Fibroblast of upper back skin (primary cell): Measurements from ENCODE around the gene UQCRC1.

Experiments used
- DNase-seq: peaks from one replicate; pipeline ENCODE4 v3.0.0-alpha.2; 2013

The UQCRC1 gene

DNA sequence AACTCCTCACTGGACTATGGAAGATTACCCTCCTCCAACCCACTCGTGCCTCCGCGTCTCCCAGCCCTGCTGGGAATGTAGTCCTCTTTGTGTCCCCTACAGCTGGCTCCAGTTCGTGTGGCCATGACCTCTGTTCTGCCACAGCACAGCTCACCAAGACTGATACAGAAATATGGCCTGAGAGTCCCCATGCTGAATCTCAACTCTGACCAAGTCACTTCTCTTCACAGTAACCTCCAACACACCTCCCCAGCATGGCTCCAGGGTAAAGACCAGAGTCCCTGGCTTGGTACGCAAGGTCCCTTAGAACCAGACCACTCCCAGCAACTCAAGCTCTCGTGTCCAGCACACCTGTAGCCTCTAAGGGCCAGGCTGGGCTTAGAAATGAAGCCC, 12.0 kb downstream of the UQCRC1 start:
- no peak for DNase-seq

GRCh38 chr3:48596676-48597407, 12.6 kb downstream of the UQCRC1 start:
- no peak for DNase-seq

- DNase-seq: no peak
These were observed 13.3 kb downstream of the UQCRC1 start for GRCh38 chr3:48596157-48596556.

- peak; percentile 91 for DNase-seq
These were observed 13.8 kb downstream of the UQCRC1 start for GRCh38 chr3:48595526-48596121.

- no peak for DNase-seq
These were observed 14.3 kb downstream of the UQCRC1 start, which contains the start of gene COL7A1 for GRCh38 chr3:48595075-48595525. TSS of gene COL7A1 (minus strand) at chr3:48595329. CDS start at chr3:48595159, 170 bp downstream.

GRCh38 chr3:48594417-48595049, 14.9 kb downstream of the UQCRC1 start:
- DNase-seq: no peak

GRCh38 chr3:48593337-48593736, 16.1 kb downstream of the UQCRC1 start:
- no peak for DNase-seq

DNA sequence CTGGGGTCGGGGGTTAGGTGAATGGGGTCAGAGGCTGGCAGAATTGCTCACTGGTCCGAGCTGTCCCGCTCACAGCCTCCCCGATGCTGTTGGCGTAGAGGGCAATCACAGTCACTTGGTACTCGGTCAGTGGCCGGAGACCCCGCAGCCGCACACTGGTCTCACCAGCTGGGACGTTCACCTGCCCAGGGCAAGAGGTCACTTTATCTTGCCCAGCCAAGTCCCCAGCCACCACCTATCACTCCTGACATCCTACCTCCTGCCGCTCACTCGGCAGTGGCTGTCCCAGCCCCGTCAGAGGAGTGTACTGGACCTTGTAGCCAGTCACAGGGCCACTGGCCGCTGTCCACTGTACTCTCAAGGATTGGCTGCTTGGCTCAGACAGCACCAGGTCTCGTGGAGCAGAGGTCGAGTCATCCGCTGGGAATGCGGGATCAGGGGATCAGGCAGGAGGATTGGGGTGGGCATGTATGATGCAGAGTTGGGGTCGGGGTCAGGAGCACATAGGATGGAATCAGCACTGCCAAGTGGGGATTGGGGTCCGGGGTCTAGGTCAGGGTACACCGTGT, 16.8 kb downstream of the UQCRC1 start:
- DNase-seq: no peak

- DNase-seq: no peak
These were observed 17.4 kb downstream of the UQCRC1 start for GRCh38 chr3:48591886-48592518.

- DNase-seq: no peak
These were observed 18.0 kb downstream of the UQCRC1 start for GRCh38 chr3:48591436-48591835.

GRCh38 chr3:48588230-48588629, 21.2 kb downstream of the UQCRC1 start:
- no peak for DNase-seq

GRCh38 chr3:48587686-48588085, 21.8 kb downstream of the UQCRC1 start:
- no peak for DNase-seq

- DNase-seq: no peak
These were observed 24.0 kb downstream of the UQCRC1 start for GRCh38 chr3:48585411-48585810.

DNA sequence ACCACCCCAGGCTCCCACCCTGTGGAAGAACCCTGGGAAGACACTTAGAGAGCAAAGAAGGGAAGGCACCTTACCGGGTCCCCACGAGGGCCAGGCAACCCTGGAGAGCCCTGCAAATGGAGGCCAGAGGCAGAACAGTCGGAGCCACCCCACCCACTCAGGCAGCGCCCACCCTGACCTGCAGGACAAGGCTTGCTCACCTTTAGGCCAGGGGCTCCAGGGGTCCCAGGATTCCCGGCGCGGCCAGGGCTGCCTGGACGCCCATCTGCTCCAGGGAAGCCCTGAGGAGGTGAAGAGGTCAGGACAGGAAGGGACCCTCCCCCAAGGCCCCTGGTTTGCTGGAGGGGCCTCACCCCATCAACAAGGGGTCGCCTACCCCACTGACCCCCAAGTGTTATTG, 24.6 kb downstream of the UQCRC1 start:
- DNase-seq: no peak

DNA sequence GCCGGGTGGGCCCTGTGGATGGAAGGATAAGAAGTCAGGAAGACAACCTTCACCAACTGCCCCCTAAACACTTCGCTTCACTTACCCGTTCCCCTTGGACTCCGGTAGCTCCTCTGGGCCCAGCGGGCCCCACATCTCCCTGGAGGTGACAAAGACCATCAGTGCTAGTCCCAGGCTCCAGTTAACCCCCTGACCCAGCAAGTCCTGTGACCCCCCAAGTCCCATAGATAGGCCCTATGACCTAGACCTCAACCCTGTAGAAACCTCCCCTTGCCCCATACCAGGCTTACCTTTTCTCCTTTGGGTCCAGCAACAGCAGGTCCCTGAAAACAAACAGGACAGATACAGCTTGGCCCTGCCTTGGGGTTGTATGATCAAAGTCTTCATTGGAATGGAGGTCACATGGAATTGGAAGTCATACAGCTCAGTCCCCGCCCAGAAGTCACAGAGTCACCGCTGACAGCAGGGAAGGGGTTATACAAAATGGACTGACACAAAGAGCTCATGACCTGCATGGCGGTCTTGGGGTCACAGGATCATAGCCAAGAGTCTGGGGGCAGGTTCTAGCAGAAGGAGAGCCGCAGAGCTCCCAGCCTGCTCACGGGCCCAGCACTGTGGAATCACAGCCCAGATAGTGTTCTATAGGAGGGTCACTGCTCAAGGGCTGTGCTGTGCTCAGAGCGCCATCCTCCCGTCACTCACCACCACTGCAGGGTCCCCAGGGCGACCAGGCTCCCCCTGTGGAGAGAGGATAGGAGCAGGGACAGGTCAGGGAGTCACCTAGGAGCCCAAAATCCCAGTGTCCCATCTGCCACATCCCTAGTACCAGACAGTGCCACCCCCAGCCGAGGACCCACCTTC, 27.6 kb downstream of the UQCRC1 start:
- DNase-seq: no peak

DNA sequence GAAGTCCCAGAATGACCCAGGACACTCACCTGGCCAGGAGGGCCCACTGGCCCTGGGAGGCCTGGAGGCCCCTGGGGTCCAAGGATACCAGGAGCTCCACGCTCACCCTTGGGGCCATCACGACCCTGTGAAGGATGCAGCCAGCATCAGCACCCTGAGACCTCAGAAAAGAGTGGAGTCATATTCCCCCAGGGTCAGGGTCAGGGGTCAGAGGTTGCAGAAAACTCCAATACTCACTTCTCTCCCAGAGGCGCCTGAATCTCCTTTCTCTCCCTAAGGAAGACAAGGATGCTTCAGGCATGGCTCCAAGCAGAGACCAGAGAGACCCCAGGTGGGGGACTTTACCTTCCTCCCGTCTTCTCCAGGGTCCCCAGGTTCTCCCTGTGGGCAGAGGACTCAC, 32.8 kb downstream of the UQCRC1 start:
- DNase-seq: no peak

DNA sequence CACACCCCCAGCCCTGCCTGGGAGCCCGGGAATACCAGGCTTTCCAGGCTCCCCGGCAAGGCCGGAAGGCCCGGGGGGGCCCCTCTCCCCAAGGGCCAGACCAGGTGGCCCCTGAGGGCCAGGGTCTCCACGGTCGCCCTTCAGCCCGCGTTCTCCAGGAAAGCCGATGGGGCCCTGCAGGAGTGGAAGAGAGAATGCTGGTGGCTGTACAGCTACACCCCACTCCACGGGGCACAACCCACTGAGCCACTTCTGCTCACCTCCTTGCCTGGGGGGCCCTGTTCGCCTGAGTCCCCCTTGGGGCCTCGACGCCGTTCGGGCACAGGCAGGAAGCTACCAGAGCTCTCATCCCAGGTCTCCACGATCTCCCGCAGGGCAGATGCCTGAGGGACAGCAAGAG, 34.1 kb downstream of the UQCRC1 start:
- DNase-seq: no peak

DNA sequence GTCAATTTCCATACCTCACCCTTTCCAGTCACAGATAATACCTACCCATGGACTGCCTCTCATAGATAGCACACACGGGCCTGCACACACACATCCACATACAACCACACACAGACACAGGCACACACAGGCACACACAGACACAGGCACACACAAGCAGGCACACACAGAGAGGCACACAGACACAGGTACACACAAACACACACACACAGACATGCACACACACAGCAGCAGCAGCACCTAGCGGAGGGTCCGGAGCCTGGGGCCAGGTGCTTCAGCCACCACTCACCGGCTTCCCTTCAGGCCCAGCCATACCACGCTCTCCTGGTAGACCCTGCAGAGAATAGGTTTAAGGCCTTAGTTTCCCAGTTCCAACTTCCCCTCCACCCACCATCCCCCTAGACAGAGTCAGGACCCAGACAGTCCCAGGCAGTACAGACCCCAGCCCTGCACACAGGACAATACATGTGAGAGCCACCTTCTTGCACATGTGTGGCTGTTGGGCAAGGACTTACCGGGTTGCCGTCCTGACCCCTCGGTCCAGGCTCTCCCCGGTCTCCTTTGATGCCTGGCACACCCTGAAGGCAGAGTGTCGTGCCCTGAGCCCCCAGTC, 35.4 kb downstream of the UQCRC1 start:
- no peak for DNase-seq

DNA sequence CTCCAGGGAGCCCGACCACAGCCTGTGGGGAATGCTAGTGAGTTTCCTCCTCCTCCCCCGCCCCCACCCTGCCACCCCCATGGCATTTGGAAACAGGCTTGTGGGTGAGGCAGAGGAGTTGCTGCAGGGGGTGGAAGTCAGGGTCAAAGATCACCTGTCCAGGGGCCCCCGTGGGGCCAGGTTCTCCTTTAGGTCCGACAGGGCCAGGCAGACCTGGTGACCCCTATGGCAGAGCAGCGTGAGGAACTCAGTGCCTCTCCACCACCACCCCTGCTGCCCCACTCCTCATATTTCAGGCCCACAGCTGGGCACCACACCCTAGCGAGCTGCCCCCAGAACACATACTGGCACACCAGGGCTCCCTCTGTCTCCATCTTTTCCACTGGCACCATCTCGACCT, 36.9 kb downstream of the UQCRC1 start:
- no peak for DNase-seq

GRCh38 chr3:48571938-48572337, 37.5 kb downstream of the UQCRC1 start:
- DNase-seq: no peak

GRCh38 chr3:48569808-48570450, 39.5 kb downstream of the UQCRC1 start:
- DNase-seq: no peak
